PC-9 (cell line): Measurements from ENCODE around the gene TRAF2.

ENCODE experiments used
- CTCF ChIP-seq: fragments of 200-600 bp; sonication (generic); conservative IDR thresholded peaks from 2 replicates; pipeline ENCODE4 v1.6.1; 2017; ENCODE audit warnings: mixed run types, antibody characterized with exemption, mild to moderate bottlenecking, moderate library complexity
- EZH2 ChIP-seq: fragments of 200-600 bp; sonication (generic); IDR thresholded peaks from 2 replicates; pipeline ENCODE4 v1.8.0; 2017; ENCODE audit warnings: antibody characterized with exemption, low read depth

- no peak for TF ChIP-seq CTCF
- no peak for TF ChIP-seq EZH2
Measured at GRCh38 chr9:136952321-136952850, 66.1 kb downstream of the TRAF2 start.
